GM19035 (cell line): Measurements from ENCODE around the gene RPP14.
"Not testable (repeated sequence)": the region's sequence is repeated elsewhere in the genome, so short reads cannot be mapped to it uniquely, and the experiment has no call there.

ENCODE experiments used
- ATAC-seq: cut with Tn5 transposase; IDR thresholded peaks from one replicate; pipeline ENCODE4 v1.9.1; 2021; ENCODE audit not compliant: unreplicated experiment

The RPP14 gene

GRCh38 chr3:58305882-58306711, at the start of gene RPP14, which contains the start of gene HTD2:
Gene RPP14 (plus strand): TSS chr3:58306245. CDS start chr3:58310330, 4,085 bp downstream.
Gene HTD2 (plus strand): TSS chr3:58306520. CDS start chr3:58317614, 11,094 bp downstream.
- peak; percentile 91 for ATAC-seq

DNA sequence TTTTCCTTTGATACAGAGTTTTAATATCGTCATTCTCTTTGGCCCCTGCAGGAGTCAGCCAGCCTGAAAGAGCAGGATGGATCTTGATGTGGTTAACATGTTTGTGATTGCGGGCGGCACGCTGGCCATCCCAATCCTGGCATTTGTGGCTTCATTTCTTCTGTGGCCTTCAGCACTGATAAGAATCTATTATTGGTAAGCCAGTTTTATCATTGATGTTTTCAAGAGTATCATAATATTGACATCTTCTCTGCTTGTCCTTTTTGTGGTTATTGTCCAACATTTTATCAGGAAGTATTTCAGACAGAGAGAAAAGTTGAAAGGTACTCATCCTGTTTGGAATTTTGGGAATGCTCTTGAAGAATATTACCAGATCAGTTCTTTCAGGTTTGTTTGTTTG, 49.5 kb upstream of the RPP14 start:
- no peak for ATAC-seq

DNA sequence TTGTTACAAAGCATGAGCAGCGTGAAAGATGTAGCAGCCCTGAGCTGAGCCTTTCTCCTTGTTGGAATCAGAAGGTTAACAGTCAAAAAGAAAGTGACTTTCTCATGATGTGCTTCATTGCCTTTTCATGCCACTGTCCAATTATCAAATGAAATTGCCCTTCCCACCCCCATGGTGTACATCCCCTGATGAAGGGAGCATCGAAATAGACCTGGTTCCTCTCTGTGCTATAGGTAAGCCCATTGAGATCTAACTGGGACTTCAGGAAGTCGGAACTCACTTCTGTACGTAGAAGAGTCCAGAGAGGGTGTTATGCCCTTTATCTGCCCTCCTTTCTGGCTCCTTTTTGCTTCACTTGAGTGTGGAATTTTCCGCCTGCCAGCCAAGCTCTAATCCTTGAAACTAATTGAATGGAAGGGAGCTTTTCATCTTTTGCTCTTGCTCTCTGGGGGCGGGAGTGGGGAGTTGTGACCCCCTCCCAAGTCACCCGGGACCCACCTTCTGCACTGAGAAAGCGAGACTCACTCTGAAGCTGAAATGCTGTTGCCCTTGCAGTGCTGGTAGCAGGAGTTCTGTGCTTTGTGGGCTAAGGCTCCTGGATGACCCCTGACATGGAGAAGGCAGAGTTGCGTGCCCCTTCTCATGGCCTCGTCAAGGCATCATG, 47.5 kb upstream of the RPP14 start:
- ATAC-seq = no peak

DNA sequence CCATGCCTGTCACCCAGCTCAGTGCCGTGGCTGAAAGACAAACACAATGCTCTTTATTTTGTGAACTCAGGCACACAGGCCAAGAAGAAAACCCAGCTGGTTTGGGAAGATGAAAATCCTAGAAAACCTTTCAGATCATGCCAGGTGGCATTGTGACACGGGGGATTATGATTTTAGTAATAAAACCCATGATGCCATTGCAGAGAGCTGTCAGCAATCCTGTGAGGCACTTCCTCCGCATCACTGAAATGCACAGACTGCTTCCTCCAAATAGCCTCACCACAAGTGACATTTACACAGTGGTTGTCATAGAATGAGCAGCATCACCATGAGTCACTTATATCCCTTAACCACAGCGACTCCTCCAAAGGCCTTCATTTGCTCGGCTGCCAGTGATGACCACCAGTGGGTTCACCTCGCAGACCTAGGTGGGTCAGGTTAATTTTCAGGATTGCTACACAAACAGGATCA, 45.7 kb upstream of the RPP14 start:
- no peak for ATAC-seq

DNA sequence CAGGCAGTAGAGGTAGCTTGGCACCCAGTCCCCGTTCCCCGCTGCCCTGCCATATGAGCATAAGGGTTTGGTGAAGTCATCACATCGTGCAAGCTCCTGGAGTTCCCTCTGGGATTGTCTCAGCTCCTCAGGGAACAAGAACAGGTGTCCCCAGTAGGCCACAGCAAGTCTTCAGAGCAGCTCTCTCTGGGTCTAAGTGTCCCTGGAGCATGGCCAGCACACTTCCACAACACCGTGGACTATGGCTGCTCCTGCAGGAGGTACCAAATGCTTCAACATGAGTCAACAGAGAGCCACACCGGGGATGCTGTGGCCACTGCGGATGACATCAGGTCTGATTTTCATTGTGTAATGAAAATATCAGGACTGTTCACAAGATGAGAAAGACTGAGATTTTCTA, 45.3 kb upstream of the RPP14 start:
- ATAC-seq = no peak

GRCh38 chr3:58261954-58262666, 43.9 kb upstream of the RPP14 start:
- ATAC-seq = no peak

DNA sequence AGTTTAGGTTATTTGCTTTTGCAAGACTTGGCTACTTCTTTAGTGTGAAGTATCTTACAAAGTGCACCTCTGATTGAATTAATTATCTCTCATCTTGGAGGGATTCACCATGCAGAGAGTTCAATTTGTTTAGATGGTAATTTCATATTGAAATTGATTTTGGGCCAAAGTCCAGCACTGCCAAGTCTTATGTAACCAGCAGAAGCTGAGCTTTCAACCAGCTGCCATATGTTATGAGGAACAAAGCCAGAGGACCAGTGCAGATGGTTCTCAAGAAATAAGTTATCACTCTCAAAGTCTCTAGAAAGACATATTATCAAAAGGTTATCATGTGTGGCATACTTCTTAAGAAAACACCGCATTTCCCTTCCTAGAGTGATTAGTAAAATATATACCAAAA, 39.5 kb upstream of the RPP14 start:
- no peak for ATAC-seq

- ATAC-seq = not testable (repeated sequence)
Measured at GRCh38 chr3:58267543-58267942, 38.5 kb upstream of the RPP14 start.

DNA sequence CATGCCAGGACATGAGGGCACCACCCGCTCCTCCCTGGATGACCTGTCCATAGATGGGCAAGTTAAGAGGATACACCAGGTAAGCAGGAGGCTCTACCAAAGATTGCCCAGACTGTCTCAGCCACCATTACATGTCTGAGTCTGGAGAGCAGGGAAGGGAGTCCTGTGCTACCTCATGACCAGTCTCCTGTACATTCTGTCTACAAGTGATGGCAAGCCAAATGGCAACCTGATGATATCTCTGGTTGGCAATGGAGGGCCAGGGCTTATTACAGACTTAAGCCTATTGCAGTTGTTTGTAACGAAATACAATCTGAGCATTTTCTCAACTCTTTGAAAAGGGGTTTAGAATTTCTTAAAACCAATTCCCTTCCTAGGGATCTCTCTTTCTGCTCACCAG, 36.7 kb upstream of the RPP14 start:
- no peak for ATAC-seq

DNA sequence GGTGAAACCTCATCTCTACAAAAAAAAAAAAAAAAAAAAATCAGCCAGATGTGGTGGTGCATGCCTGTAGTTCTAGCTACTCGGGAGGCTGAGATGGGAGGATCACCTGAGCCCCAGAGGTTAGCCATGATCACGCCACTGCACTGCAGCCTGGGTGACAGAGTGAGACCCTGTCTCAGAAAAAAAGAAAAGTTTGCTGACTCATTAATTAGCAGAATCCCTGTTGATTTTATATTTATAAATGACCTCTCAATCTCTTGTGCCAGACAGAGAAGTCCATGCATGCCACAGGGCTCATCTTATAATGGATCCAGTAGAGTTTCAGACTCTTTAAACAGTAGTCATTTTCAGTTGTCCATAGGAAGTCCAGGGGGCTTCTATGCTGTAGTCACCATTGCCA, 35.6 kb upstream of the RPP14 start:
- ATAC-seq = no peak

- no peak for ATAC-seq
Measured at GRCh38 chr3:58271901-58272501, 34.0 kb upstream of the RPP14 start.

- no peak for ATAC-seq
Measured at GRCh38 chr3:58272891-58273290, 33.2 kb upstream of the RPP14 start.

- not testable (repeated sequence) for ATAC-seq
Measured at GRCh38 chr3:58273362-58273761, 32.7 kb upstream of the RPP14 start.

- ATAC-seq = no peak
Measured at GRCh38 chr3:58274027-58274614, 31.9 kb upstream of the RPP14 start.

- ATAC-seq = no peak
Measured at GRCh38 chr3:58281069-58281468, 25.0 kb upstream of the RPP14 start.

DNA sequence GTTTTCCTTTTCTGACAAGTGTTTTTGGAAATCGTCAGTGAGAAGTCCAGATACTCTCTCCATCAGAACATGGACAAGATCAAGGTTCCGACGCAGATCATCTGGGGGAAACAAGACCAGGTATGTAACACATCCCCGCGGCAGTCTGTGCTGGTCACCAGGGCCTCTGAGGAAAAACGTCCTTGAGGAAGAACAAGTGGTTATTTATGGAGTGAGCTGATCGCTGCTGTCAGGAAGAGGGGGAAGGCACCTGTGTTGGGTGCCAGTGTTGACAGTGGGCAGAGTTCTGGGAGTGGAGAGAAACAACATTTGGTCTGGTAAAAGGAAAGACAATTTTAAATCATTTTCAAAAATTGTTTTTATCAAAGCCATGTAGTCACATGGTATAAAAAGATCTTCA, 20.7 kb upstream of the RPP14 start:
- ATAC-seq = no peak

DNA sequence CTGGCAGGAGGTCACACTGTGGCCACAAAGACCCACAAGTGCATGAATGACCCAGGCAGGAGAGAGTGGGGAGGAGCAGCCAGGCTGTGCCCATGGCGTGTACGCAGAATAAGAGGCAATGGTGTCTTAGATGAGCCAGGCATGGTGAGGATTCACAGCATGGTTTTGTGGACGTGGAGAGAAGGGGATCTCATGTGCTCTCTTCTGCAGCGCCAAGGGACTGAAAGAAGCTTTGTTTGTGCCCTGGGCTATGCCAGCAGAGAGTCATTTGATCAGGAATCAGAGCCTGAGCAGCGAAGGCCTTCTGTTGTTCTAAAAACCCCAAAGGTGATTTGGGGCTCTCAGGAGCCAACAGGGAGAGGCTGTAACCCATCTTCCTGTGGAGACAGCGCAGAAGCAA, 18.7 kb upstream of the RPP14 start:
- no peak for ATAC-seq

- no peak for ATAC-seq
Measured at GRCh38 chr3:58288011-58288728, 17.9 kb upstream of the RPP14 start.

- not testable (repeated sequence) for ATAC-seq
Measured at GRCh38 chr3:58288964-58289613, 17.0 kb upstream of the RPP14 start.

GRCh38 chr3:58290446-58290845, 15.6 kb upstream of the RPP14 start:
- ATAC-seq = not testable (repeated sequence)
